GM12878 (cell line): ENCODE results near the gene MYRFL. TPM values are rescaled to one million over a fixed set of nuclear protein-coding genes. Genes with fewer than 3 reads are reported as not detected.

Source experiments
- ATAC-seq: fragments of 200-7000 bp; cut with Tn5 transposase; 3 replicates; pipeline ENCODE4 v1.9.1; 2020; ENCODE audit warnings: mild to moderate bottlenecking, moderate library complexity
- BruUV-seq: library from RNA; stranded (reverse); fragments of 400-500 nt; replicated peaks from 2 replicates; lab custom pipeline; 2021; lab: Mats Ljungman, UMichigan
- CTCF ChIA-PET: fragments of 300-600 bp; sonication (Branson Sonifier 250); formaldehyde crosslinking; extraction: SDS; loops from one replicate; lab custom pipeline; 2021; ENCODE audit warnings: inconsistent platforms; lab: Yijun Ruan, JAX
- POLR2A ChIA-PET: fragments of 350-600 bp; formaldehyde crosslinking; extraction: SDS; loops from one replicate; lab custom pipeline; 2021; ENCODE audit warnings: inconsistent platforms; lab: Charles Lee
- RAD21 ChIA-PET: fragments of 300-600 bp; sonication (Branson Sonifier 250); formaldehyde crosslinking; loops from one replicate; lab custom pipeline; 2023; ENCODE audit warnings: antibody characterized with exemption; ENCODE audit not compliant: unreplicated experiment; lab: Charles Lee
- SMC1A ChIA-PET: fragments of 300-600 bp; sonication (Branson Sonifier 250); formaldehyde crosslinking; loops from one replicate; lab custom pipeline; 2023; ENCODE audit not compliant: unreplicated experiment, uncharacterized antibody; lab: Charles Lee
- DNase-seq: peaks from one replicate; pipeline ENCODE4 v3.0.0-alpha.2; 2011; ENCODE audit warnings: low read depth, low spot score
- FAIRE-seq: peaks from 3 replicates; lab custom pipeline; 2011; peaks lifted over from hg19 to GRCh38; lab: Jason Lieb, UNC
- H2AFZ ChIP-seq: 2 replicates; pipeline ENCODE4 v1.6.0; 2011; ENCODE audit warnings: low read depth, low read length, control low read depth; ENCODE audit not compliant: control insufficient read depth
- H3K27ac ChIP-seq: 2 replicates; pipeline ENCODE4 v1.5.1; 2011; ENCODE audit warnings: control low read depth; ENCODE audit not compliant: control insufficient read depth, insufficient read depth
- H3K27me3 ChIP-seq, 2 experiments: replicated peaks in 1 of 2; 2 replicates each; pipeline versions ENCODE4 v1.6.0 to v1.6.1; 2011; ENCODE audit warnings: low read length in 1 of 2; ENCODE audit not compliant: control insufficient read depth in 2 of 2, insufficient read depth in 2 of 2
- H3K36me3 ChIP-seq, 2 experiments: 2 replicates each; pipeline ENCODE4 v1.5.1; 2011; ENCODE audit warnings: low read length in 1 of 2; ENCODE audit not compliant: control insufficient read depth in 2 of 2, insufficient read depth in 2 of 2
- H3K4me1 ChIP-seq: 2 replicates; pipeline ENCODE4 v1.6.1; 2011; ENCODE audit warnings: mild to moderate bottlenecking, low read length, moderate library complexity, mixed read lengths; ENCODE audit not compliant: control insufficient read depth, insufficient read depth
- H3K4me2 ChIP-seq: 2 replicates; pipeline ENCODE4 v1.6.0; 2011; ENCODE audit warnings: control low read depth; ENCODE audit not compliant: control insufficient read depth, insufficient read depth
- H3K4me3 ChIP-seq: fragments of 200-600 bp; sonication (generic); 2 replicates; pipeline ENCODE4 v1.5.1; 2016
- H3K79me2 ChIP-seq: 2 replicates; pipeline ENCODE4 v1.6.0; 2011; ENCODE audit warnings: low read length; ENCODE audit not compliant: control insufficient read depth, insufficient read depth
- H3K9ac ChIP-seq: 2 replicates; pipeline ENCODE4 v1.8.0; 2011; ENCODE audit warnings: low read length, control low read depth, mixed read lengths; ENCODE audit not compliant: control insufficient read depth, insufficient read depth
- H3K9me3 ChIP-seq: replicated peaks from 3 replicates; pipeline ENCODE4 v1.5.1; 2011; ENCODE audit warnings: mild to moderate bottlenecking, low read length; ENCODE audit not compliant: control insufficient read depth, insufficient read depth
- H4K20me1 ChIP-seq: 2 replicates; pipeline ENCODE4 v1.6.0; 2011; ENCODE audit not compliant: control insufficient read depth, insufficient read depth
- CREB1 ChIP-seq: IDR thresholded peaks from 2 replicates; pipeline ENCODE4 v1.6.1; 2012; ENCODE audit warnings: low read depth, mild to moderate bottlenecking, inconsistent platforms
- CREM ChIP-seq: IDR thresholded peaks from 2 replicates; pipeline ENCODE4 v1.6.1; 2014; ENCODE audit warnings: antibody characterized with exemption, low read depth
- DPF2 ChIP-seq: fragments of 450-650 bp; IDR thresholded peaks from 2 replicates; pipeline ENCODE4 v1.6.1; 2017; ENCODE audit warnings: mild to moderate bottlenecking
- EGR1 ChIP-seq, 2 experiments: IDR thresholded peaks; 1 replicate in 1 of 2; 2 replicates in 1 of 2; pipeline ENCODE4 v1.6.1; 2011 to 2012; ENCODE audit warnings: low read depth in 2 of 2, low read length in 2 of 2, borderline replicate concordance in 1 of 2, mild to moderate bottlenecking in 1 of 2, moderate library complexity in 1 of 2
- ESRRA ChIP-seq: IDR thresholded peaks from 2 replicates; pipeline ENCODE4 v1.6.1; 2012; ENCODE audit warnings: mild to moderate bottlenecking, low read length, improper control_type of control experiment
- FOXK2 ChIP-seq: fragments of 450-650 bp; IDR thresholded peaks from 2 replicates; pipeline ENCODE4 v1.6.1; 2017; ENCODE audit warnings: mild to moderate bottlenecking, moderate library complexity
- GABPA ChIP-seq: IDR thresholded peaks from 2 replicates; pipeline ENCODE4 v1.6.1; 2014; ENCODE audit warnings: antibody characterized with exemption, low read depth, mild to moderate bottlenecking, inconsistent platforms
- GATAD2B ChIP-seq: fragments of 450-650 bp; conservative IDR thresholded peaks from 2 replicates; pipeline ENCODE4 v1.6.1; 2017; ENCODE audit warnings: low read depth, mild to moderate bottlenecking, moderate library complexity
- NFYB ChIP-seq: IDR thresholded peaks from 2 replicates; pipeline ENCODE4 v1.6.1; 2011; ENCODE audit warnings: low read depth, mild to moderate bottlenecking, low read length, improper control_type of control experiment, moderate library complexity; ENCODE audit not compliant: insufficient read depth
- PML ChIP-seq: IDR thresholded peaks from 2 replicates; pipeline ENCODE4 v1.6.1; 2012; ENCODE audit warnings: low read length, inconsistent platforms
- SIX5 ChIP-seq: IDR thresholded peaks from 2 replicates; pipeline ENCODE4 v1.6.1; 2011; ENCODE audit warnings: mild to moderate bottlenecking, low read depth, low read length, moderate library complexity; ENCODE audit not compliant: severe bottlenecking
- SMAD1 ChIP-seq: fragments of 450-650 bp; IDR thresholded peaks from 2 replicates; pipeline ENCODE4 v1.6.1; 2018; ENCODE audit warnings: mild to moderate bottlenecking, low read depth; ENCODE audit not compliant: partially characterized antibody
- SREBF2 ChIP-seq: IDR thresholded peaks from 2 replicates; pipeline ENCODE4 v1.6.1; 2012; ENCODE audit warnings: mild to moderate bottlenecking, low read length
- ZBED1 ChIP-seq: IDR thresholded peaks from 2 replicates; pipeline ENCODE4 v1.6.1; 2016; ENCODE audit warnings: borderline replicate concordance
- WGBS: methylation state at CpG from one replicate; pipeline ENCODE4 v1.1.6; 2016; ENCODE audit warnings: low lambda C conversion rate; ENCODE audit not compliant: insufficient replicate concordance, insufficient coverage; ENCODE audit errors: missing lambda C conversion rate; 5-methylcytosine and 5-hydroxymethylcytosine counted together
- in situ Hi-C: fragments of 300-500 bp; cut with MboI; formaldehyde crosslinking; loops from 9 replicates; pipeline ENCODE4 v1.14.3; 2018; ENCODE audit warnings: mixed read lengths
- intact Hi-C: fragments of 100-400 bp; cut with micrococcal nuclease; formaldehyde crosslinking; loops from one replicate; pipeline ENCODE4 v1.14.2; 2022; ENCODE audit not compliant: unreplicated experiment
- polyA plus RNA-seq, 11 experiments: library from polyadenylated mRNA; depleted of rRNA in 4 of 11; unstranded in 6 of 11; stranded (reverse) in 5 of 11; fragments of >200 nt; fragmentation: Nextera tagmentation in 4 of 11; fragmentation: Illumina TruSeq in 1 of 11; extraction: Ambion mirVana in 4 of 11; extraction: Trizol in 1 of 11; gene quantifications; 1 replicate in 1 of 11; 2 replicates in 10 of 11; pipeline versions ENCODE4 v1.2.1 to v1.2.3, GENCODE V29; 2011 to 2016; ENCODE audit warnings: inconsistent platforms in 2 of 11, missing spikeins in 2 of 11, low read depth in 1 of 11
- total RNA-seq, 4 experiments: library from RNA; depleted of rRNA in 3 of 4; stranded (reverse); fragments of >200 nt in 3 of 4; fragmentation: Illumina TruSeq in 1 of 4; extraction: Trizol in 1 of 4; gene quantifications; 2 replicates each; pipeline versions ENCODE4 v1.2.1 to v1.2.3, GENCODE V29; 2013 to 2021
- TF ChIP-seq, protein P1 (sequence below): fragments of 150-350 bp; IDR thresholded peaks from 2 replicates; pipeline ENCODE4 v1.6.1; 2016; ENCODE audit warnings: low read depth, low read length
- TF ChIP-seq, protein P2 (sequence below): IDR thresholded peaks from 2 replicates; pipeline ENCODE4 v1.6.1; 2012; ENCODE audit warnings: mild to moderate bottlenecking, low read depth, low read length

Gene MYRFL
- total and polyA plus RNA-seq, 10 of the 15 experiments (the other 5 are each of a cell fraction or from before 2014, with no cell fraction given): 0.24 to 1.8 (median 0.64) TPM

DNA sequence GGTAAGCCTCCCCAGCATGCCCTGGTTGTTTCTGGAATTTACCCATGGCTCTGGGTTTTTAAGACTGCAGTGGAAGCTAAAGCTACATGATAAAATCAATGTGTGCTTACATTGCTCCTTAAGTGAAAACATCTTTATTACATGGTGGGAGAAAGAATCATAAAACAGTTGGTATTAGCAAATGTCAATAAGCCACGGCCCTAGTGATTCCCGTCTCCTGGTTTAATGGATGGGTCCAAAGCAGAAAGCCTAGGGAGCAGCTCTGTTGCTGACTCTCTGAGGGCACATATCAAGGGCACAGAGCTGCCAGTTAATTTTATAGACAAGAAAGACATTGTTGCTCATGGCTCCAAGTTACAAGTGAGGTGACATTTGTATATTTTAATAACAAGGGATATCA, 127.9 kb downstream of the MYRFL start:
- intact Hi-C loops: no loop called here

More for the DNA sequence above, 127.9 kb downstream of the MYRFL start:
- ChIA-PET RAD21 (no interaction called here), POLR2A (no interaction called here), CTCF (interaction anchor here (0.6 to 1.2 kb wide), 2 partner anchors 8 to 768 kb away, joined by 3 read pairs; no protein-coding TSS in a partner anchor), SMC1A (no interaction called here)
- Histone ChIP-seq H3K4me3 (no peak overlapping the region), H2AFZ (no peak overlapping the region), H3K79me2 (no peaks in the 10 kb centered on the region), H3K9ac (no peak overlapping the region), H3K4me2 (no peak overlapping the region), H3K27me3 (no peaks in the 10 kb centered on the region), H4K20me1 (no peaks in the 10 kb centered on the region), H3K4me1 (no peaks in the 10 kb centered on the region), H3K27ac (no peak overlapping the region), H3K36me3 (no peaks in the 10 kb centered on the region), H3K9me3 (no peaks in the 10 kb centered on the region)
- no peak for DNase-seq
- TF ChIP-seq GATAD2B: no peak
- no peak for TF ChIP-seq NFYB
- no peak for TF ChIP-seq CREM
- no peak for TF ChIP-seq DPF2
- TF ChIP-seq EGR1 (IDR thresholded peaks at IDR 0.05; ENCODE audit: borderline replicate concordance in 1 of 2, low read depth in 2 of 2, low read length in 2 of 2): no peak
- TF ChIP-seq, protein P1, sequence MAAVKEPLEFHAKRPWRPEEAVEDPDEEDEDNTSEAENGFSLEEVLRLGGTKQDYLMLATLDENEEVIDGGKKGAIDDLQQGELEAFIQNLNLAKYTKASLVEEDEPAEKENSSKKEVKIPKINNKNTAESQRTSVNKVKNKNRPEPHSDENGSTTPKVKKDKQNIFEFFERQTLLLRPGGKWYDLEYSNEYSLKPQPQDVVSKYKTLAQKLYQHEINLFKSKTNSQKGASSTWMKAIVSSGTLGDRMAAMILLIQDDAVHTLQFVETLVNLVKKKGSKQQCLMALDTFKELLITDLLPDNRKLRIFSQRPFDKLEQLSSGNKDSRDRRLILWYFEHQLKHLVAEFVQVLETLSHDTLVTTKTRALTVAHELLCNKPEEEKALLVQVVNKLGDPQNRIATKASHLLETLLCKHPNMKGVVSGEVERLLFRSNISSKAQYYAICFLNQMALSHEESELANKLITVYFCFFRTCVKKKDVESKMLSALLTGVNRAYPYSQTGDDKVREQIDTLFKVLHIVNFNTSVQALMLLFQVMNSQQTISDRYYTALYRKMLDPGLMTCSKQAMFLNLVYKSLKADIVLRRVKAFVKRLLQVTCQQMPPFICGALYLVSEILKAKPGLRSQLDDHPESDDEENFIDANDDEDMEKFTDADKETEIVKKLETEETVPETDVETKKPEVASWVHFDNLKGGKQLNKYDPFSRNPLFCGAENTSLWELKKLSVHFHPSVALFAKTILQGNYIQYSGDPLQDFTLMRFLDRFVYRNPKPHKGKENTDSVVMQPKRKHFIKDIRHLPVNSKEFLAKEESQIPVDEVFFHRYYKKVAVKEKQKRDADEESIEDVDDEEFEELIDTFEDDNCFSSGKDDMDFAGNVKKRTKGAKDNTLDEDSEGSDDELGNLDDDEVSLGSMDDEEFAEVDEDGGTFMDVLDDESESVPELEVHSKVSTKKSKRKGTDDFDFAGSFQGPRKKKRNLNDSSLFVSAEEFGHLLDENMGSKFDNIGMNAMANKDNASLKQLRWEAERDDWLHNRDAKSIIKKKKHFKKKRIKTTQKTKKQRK: no peak
- TF ChIP-seq ESRRA: no peak
- TF ChIP-seq, protein P2, sequence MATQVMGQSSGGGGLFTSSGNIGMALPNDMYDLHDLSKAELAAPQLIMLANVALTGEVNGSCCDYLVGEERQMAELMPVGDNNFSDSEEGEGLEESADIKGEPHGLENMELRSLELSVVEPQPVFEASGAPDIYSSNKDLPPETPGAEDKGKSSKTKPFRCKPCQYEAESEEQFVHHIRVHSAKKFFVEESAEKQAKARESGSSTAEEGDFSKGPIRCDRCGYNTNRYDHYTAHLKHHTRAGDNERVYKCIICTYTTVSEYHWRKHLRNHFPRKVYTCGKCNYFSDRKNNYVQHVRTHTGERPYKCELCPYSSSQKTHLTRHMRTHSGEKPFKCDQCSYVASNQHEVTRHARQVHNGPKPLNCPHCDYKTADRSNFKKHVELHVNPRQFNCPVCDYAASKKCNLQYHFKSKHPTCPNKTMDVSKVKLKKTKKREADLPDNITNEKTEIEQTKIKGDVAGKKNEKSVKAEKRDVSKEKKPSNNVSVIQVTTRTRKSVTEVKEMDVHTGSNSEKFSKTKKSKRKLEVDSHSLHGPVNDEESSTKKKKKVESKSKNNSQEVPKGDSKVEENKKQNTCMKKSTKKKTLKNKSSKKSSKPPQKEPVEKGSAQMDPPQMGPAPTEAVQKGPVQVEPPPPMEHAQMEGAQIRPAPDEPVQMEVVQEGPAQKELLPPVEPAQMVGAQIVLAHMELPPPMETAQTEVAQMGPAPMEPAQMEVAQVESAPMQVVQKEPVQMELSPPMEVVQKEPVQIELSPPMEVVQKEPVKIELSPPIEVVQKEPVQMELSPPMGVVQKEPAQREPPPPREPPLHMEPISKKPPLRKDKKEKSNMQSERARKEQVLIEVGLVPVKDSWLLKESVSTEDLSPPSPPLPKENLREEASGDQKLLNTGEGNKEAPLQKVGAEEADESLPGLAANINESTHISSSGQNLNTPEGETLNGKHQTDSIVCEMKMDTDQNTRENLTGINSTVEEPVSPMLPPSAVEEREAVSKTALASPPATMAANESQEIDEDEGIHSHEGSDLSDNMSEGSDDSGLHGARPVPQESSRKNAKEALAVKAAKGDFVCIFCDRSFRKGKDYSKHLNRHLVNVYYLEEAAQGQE: no peak
- no peak for TF ChIP-seq CREB1
- no peak for TF ChIP-seq ZBED1
- TF ChIP-seq SIX5: no peak
- TF ChIP-seq SREBF2: no peak
- TF ChIP-seq FOXK2: no peak
- no peak for TF ChIP-seq SMAD1
- TF ChIP-seq GABPA: no peak
- no peak for TF ChIP-seq PML
- no peak for FAIRE-seq
- BruUV-seq: no TSS peak
- ATAC-seq: no peak
- WGBS: 44% methylated on average over 2 of the region's 2 CpGs
- in situ Hi-C loops: no loop called here
